Embryonic facial prominence (tissue), 1 donor: Measurements from ENCODE around the gene DOCK1.

Experiments
- DNase-seq: peaks from one replicate; pipeline ENCODE4 v3.0.0-alpha.2; 2016; ENCODE audit errors: extremely low spot score

The DOCK1 gene

DNA sequence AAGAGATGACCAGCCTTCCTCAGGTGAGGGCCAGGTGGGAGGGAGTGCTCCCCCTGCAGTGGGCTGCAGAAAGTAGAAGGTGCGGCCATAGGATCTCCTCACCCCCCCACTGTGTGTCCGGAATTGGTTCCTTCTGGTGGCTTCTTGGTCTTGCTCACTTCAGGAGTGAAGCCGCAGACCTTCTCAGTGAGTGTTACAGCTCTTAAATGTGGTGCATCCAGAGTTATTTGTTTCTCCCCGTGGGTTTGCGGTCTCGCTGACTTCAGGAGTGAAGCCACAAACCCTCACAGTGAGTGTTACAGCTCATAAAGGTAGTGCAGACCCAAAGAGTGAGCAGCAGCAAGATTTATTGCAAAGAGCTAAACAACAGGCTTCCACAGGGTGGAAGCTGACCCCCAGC, 553.6 kb downstream of the DOCK1 start:
- DNase-seq: no peak

DNA sequence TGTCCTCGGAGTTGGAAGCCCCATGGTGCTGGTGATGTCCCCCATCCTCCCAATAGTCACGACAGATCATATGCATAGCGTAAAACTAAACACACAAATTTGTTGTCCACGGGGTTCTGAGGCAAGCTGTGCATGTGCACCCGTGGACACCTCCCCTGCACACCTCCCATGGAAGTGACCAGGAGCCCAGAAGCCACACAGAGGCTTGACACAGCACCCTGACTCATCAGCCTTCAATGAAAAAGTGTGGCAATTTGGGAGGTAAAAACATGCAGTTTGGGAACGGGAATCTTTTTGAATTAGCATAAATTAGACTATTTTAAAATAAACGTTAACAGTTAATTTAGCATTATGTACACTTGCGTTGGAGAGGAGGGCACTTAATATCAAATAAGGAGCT, 554.7 kb downstream of the DOCK1 start:
- DNase-seq: no peak

GRCh38 chr10:127462643-127463295, 557.5 kb downstream of the DOCK1 start:
- no peak for DNase-seq

DNA sequence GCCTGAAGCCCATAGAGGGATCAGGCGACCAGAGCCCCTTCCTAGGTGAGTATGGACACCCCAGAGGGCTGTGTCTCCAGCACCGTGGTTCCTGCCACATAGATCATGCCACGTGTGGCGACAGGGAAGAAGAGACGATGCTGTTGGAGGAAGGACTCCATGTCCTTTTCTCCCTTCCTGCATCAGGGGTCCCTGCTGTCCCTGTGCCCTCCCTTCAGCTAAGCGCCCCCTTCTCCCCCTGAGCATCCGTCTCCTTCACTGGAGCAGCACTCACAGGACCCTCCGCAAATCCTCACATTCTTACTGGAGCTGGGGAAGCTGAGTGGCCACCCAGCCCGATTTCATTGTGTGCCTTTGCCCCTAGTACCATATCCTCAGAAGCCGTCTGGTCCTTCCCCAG, 558.3 kb downstream of the DOCK1 start:
- DNase-seq: no peak

- no peak for DNase-seq
Measured at GRCh38 chr10:127464561-127464960, 559.3 kb downstream of the DOCK1 start.

DNA sequence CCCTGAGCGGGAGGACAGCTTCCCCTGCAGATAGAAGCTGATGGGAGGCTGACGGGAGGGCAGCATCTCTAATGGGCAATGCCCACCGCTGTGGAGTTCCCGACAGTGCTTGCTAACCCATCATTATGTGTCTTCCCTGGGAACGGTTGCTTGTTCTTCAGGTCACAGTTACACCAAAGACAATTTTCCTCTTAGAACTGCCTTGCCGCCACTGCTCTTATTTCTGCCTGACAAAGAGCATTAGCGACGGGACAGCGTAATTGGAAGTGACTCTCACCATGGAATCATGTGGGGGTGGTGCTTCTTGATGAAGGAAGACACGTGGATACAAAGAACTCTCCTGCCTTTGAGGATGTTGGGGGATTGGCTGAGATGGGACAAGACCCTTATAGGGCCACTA, 562.6 kb downstream of the DOCK1 start:
- DNase-seq: no peak

DNA sequence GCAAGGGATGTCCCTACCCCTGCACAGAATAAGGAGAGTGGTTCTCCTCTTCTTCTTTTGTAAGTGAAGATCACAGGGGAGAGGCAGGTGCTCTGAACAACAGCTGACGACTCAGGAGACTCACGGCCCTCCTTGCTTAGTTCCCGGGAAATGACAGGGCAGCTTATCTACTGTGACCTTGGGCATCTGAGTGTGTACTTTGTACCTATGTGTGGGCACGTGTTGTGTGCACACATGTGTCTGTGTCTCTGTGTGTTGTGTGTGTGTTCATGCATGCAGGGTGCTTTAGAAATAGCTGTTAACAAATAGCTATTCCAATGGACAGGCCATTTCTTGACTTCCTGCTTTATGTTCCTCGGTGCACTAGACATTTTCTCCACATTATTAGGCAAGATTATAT, 563.4 kb downstream of the DOCK1 start:
- DNase-seq: no peak

- DNase-seq: no peak
Measured at GRCh38 chr10:127470911-127471310, 565.7 kb downstream of the DOCK1 start.

GRCh38 chr10:127472976-127473375, 567.7 kb downstream of the DOCK1 start:
- DNase-seq: no peak

DNA sequence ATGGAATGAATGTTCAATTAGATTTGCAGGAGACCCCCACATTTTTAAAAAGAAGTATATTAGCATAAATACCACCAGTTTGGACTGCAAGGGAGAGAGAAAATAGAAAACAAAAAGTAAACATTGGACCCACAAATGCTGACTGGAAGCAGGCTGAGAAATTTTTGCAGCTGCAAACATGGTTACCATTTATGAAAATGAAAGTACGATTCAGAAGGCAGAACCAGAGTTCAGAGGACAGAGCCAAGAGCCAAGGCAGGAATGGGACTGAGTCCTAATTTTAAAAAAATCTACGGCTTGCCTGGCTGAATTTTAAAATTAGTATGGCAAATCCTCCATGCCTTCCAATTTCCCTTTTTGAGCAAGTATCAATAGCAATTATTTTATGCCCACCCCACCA, 569.3 kb downstream of the DOCK1 start:
- no peak for DNase-seq

DNA sequence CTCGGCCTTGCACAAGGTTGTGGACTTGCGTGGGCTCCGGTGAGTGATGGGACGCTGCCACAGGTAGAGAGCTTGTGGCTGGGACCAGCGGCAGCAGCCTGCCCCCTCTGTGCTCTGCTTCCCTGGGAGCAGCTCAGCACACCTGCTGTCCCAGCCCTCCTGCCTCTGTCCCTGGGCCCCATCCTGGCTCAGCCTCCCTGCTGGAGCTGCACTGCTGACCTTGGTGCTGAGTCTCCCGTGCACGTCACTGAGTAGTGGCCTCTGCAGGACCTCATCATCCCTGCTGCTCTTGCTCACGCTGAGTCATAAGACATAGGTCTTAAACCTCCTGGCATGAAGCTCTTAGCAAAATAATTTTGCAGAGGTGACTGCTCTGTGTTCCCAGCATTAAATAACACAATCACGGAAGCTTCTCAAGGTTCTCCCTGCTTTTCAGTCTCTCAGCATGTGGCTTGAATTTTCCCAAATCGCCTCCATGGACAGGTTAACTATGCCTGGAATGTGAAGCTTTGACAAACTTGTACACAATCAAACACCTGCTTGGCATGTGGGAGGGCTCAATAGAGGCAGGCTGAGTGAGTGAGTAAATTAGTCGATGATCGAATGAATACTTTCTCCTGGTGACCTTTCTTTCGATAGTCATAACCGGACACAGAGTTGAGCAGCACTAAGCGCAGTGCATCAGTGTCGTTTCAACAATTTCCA, 580.1 kb downstream of the DOCK1 start:
- no peak for DNase-seq

GRCh38 chr10:127486355-127486754, 581.1 kb downstream of the DOCK1 start:
- no peak for DNase-seq

GRCh38 chr10:127492607-127493250, 587.5 kb downstream of the DOCK1 start:
- DNase-seq: no peak

DNA sequence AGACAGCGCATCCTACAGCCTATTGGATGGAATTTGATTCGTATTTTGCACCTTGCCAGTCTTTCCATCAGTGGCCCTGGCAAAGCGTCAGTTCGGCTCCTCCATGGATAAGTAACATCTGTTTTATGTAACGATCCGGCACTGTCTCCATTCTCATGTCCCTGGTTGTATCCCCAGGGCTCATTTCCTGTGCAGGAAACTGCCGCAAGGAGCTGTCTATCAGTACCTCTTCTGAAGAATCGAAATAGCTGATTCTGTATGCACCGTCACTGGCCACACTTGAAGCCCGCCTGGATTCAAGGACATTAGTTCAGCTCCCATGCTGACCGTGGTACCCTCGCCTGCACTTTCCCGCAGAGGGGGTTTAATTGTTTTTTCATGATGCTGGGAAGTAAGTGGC, 590.8 kb downstream of the DOCK1 start:
- no peak for DNase-seq

DNA sequence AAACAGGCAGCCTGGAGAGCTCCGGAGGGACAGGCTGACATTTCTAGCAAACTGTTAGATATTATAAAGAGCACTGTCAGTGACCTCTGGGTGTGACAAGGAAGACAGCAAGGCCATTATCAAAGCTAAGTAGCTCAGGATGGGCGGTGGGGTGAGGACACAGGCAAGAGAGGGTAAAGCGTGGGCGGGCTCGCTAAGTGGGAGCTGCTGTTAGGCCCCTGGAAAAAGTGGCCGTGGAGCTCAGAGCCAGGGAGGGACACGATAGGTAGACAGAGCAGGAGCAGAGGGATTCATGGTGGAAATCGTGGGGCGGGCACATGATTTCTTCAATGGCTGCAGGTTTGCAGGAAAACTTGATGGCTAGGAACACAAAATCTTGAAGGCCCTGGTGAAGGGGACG, 592.5 kb downstream of the DOCK1 start:
- no peak for DNase-seq

DNA sequence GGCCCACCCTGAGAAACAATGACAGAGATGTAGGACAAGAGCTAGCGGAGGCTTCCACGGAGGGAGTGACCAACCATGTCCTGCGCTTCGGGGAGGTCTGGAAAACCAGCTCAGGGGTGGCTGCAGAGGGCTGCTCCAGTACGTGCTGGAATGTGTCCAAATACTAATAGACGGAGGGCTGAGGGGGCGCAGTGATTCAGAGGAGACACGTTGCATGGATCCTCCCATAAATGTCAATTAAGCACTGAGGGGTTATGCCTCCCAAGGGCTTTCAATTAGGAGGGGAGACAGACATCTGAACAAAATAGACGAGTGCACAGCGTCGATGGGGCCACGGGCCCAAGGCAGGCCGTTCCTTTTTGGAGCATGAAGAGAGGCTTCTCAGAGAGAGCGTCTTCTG, 592.9 kb downstream of the DOCK1 start:
- no peak for DNase-seq

GRCh38 chr10:127500127-127500526, 594.9 kb downstream of the DOCK1 start:
- DNase-seq: no peak
